Esophagus muscularis mucosa (tissue), 4 donors: Measurements from ENCODE around the gene PTPRJ. TPM values are rescaled to one million over a fixed set of nuclear protein-coding genes. Genes with fewer than 3 reads are reported as not detected.
A peak's percentile ranks its signal among the peaks of the same experiment; 100 is the strongest.

Source experiments
- DNase-seq: peaks from one replicate; pipeline ENCODE4 v3.0.0-alpha.2; 2017; ENCODE audit errors: extremely low spot score
- H3K27ac ChIP-seq, 4 donors: fragments of 200-600 bp; sonication (generic); replicated peaks in 1 of 4; 1 replicate in 3 of 4; 2 replicates in 1 of 4; pipeline ENCODE4 v1.5.1; 2016 to 2019; ENCODE audit warnings: mild to moderate bottlenecking in 1 of 4
- H3K27me3 ChIP-seq, 4 donors: fragments of 200-600 bp; sonication (generic); one replicate each; pipeline versions ENCODE4 v1.5.1 to v1.6.0; 2016 to 2019
- H3K36me3 ChIP-seq, 4 donors: fragments of 200-600 bp; sonication (generic); one replicate each; pipeline ENCODE4 v1.5.1; 2016 to 2019
- H3K4me1 ChIP-seq, 4 donors: fragments of 200-600 bp; sonication (generic); one replicate each; pipeline ENCODE4 v1.5.1; 2016 to 2019
- H3K4me3 ChIP-seq, 4 donors: fragments of 200-600 bp; sonication (generic); 1 replicate in 2 of 4; 2 replicates in 2 of 4; pipeline ENCODE4 v1.5.1; 2016 to 2019; ENCODE audit warnings: mild to moderate bottlenecking in 4 of 4, moderate library complexity in 1 of 4
- H3K9me3 ChIP-seq, 4 donors: fragments of 200-600 bp; sonication (generic); 1 replicate in 3 of 4; 2 replicates in 1 of 4; pipeline ENCODE4 v1.5.1; 2016 to 2019
- CTCF ChIP-seq, 3 experiments: fragments of 200-600 bp in 2 of 3; fragments of 450-650 bp in 1 of 3; sonication (generic) in 2 of 3; IDR thresholded peaks; one replicate each; pipeline ENCODE4 v1.5.1; 2017 to 2019; ENCODE audit warnings: antibody characterized with exemption in 3 of 3, mild to moderate bottlenecking in 2 of 3, moderate library complexity in 1 of 3
- EP300 ChIP-seq: sonication (generic); formaldehyde crosslinking; IDR thresholded peaks from one replicate; pipeline ENCODE4 v1.6.1; 2017; ENCODE audit warnings: antibody characterized with exemption
- POLR2A ChIP-seq: fragments of 450-650 bp; IDR thresholded peaks from one replicate; pipeline ENCODE4 v1.6.1; 2017; ENCODE audit warnings: antibody characterized with exemption, moderate library complexity, mild to moderate bottlenecking, low read depth
- POLR2AphosphoS5 ChIP-seq, 2 donors: sonication (generic); formaldehyde crosslinking; IDR thresholded peaks; one replicate each; pipeline ENCODE4 v1.6.1; 2017; ENCODE audit warnings: antibody characterized with exemption in 2 of 2
- WGBS: methylation state at CpG from one replicate; pipeline ENCODE4 v1.1.5; 2018; 5-methylcytosine and 5-hydroxymethylcytosine counted together
- intact Hi-C: fragments of 100-400 bp; cut with DNase I; formaldehyde crosslinking; loops from one replicate; pipeline ENCODE4 v1.15.1; 2023
- total RNA-seq, 4 donors: library from RNA; depleted of rRNA; stranded (reverse); fragments of >200 nt; gene quantifications; one replicate each; pipeline versions ENCODE4 v1.1.0 to v1.2.1, GENCODE V29; 2016

The PTPRJ gene
- total RNA-seq, 4 donors from 2014 or later = 8.3 to 14.1 (median 10.5) TPM

- no peaks in the 10 kb centered on the region for H3K9me3 ChIP-seq
- H3K4me3 ChIP-seq = no peak overlapping the region
- H3K36me3 ChIP-seq = no peaks in the 10 kb centered on the region
- intact Hi-C loops = no loop called here
- 82% methylated on average over 8 of the region's 8 CpGs for WGBS
- H3K27ac ChIP-seq = no peak overlapping the region
- no peaks in the 10 kb centered on the region for H3K27me3 ChIP-seq
- peaks cover 10 to 35% (median 14%) of the 10 kb centered on the region in 4 donors for H3K4me1 ChIP-seq
- TF ChIP-seq EP300 (no peak), POLR2A (no peak), CTCF (IDR thresholded peaks at IDR 0.05) (no peak), POLR2AphosphoS5 (IDR thresholded peaks at IDR 0.05) (no peak)
- DNase-seq = no peak
Observed at GRCh38 chr11:48047616-48048015, 67.3 kb downstream of the PTPRJ start.

GRCh38 chr11:48049036-48049435, 68.7 kb downstream of the PTPRJ start:
- H3K9me3 ChIP-seq = no peaks in the 10 kb centered on the region
- H3K27ac ChIP-seq = peak overlapping the region in 1 of 4 donors; percentile 26
- H3K36me3 ChIP-seq = no peaks in the 10 kb centered on the region
- intact Hi-C loops = no loop called here
- DNase-seq = no peak
- no peak overlapping the region for H3K4me3 ChIP-seq
- TF ChIP-seq POLR2A = no peak
- no peak for TF ChIP-seq EP300
- no peak for TF ChIP-seq CTCF (IDR thresholded peaks at IDR 0.05)
- H3K4me1 ChIP-seq = peaks cover 5 to 32% (median 11%) of the 10 kb centered on the region in 4 donors
- no peaks in the 10 kb centered on the region for H3K27me3 ChIP-seq
- 89% methylated on average over 3 of the region's 6 CpGs for WGBS

- no peaks in the 10 kb centered on the region for H3K9me3 ChIP-seq
Observed at GRCh38 chr11:48050304-48050703, 69.9 kb downstream of the PTPRJ start.

GRCh38 chr11:48051217-48051830, 71.0 kb downstream of the PTPRJ start:
- intact Hi-C loops = no loop called here
- Histone ChIP-seq H3K4me1 (peaks cover 13 to 38% (median 17%) of the 10 kb centered on the region in 4 donors), H3K27ac (no peak overlapping the region), H3K27me3 (no peaks in the 10 kb centered on the region), H3K4me3 (no peak overlapping the region), H3K36me3 (no peaks in the 10 kb centered on the region), H3K9me3 (no peaks in the 10 kb centered on the region)
- WGBS = 88% methylated on average over 7 of the region's 7 CpGs
- no peak for TF ChIP-seq POLR2AphosphoS5 (IDR thresholded peaks at IDR 0.05)
- TF ChIP-seq EP300 = no peak
- TF ChIP-seq CTCF (IDR thresholded peaks at IDR 0.05) = no peak
- no peak for TF ChIP-seq POLR2A
- no peak for DNase-seq

More at GRCh38 chr11:48050304-48050703, 69.9 kb downstream of the PTPRJ start:
- Histone ChIP-seq H3K27ac (no peak overlapping the region), H3K4me3 (no peak overlapping the region), H3K36me3 (no peaks in the 10 kb centered on the region), H3K27me3 (no peaks in the 10 kb centered on the region), H3K4me1 (peaks cover 6 to 41% (median 13%) of the 10 kb centered on the region in 4 donors)
- no peak for TF ChIP-seq CTCF (IDR thresholded peaks at IDR 0.05)
- TF ChIP-seq EP300 = no peak
- TF ChIP-seq POLR2A = no peak
- TF ChIP-seq POLR2AphosphoS5 (IDR thresholded peaks at IDR 0.05) = no peak
- no peak for DNase-seq
- intact Hi-C loops = no loop called here
- WGBS = 94% methylated on average over 3 of the region's 3 CpGs
